NCI-H2227 treated with DMSO at 0.1 percent for 48 hours (cell line): ENCODE results near the gene RILPL1.
"Not testable (repeated sequence)": the region's sequence is repeated elsewhere in the genome, so short reads cannot be mapped to it uniquely, and the experiment has no call there.

Experiments
- DNase-seq: peaks from one replicate; lab custom pipeline; 2025; lab: John Stamatoyannopoulos, UW

Gene RILPL1

GRCh38 chr12:123465084-123465483 is 68.4 kb downstream of the RILPL1 start:
- no peak for DNase-seq

- not testable (repeated sequence) for DNase-seq
These were observed 70.3 kb downstream of the RILPL1 start for GRCh38 chr12:123463174-123463573.

- peak; percentile 94 for DNase-seq
These were observed 75.3 kb downstream of the RILPL1 start, which contains the start of gene SNRNP35 for GRCh38 chr12:123457980-123458779. TSS of gene SNRNP35 (plus strand) at chr12:123458139. CDS start at chr12:123465541, 7,402 bp downstream.

GRCh38 chr12:123453165-123453564 is 80.4 kb downstream of the RILPL1 start:
- DNase-seq, result no peak

- not testable (repeated sequence) for DNase-seq
These were observed 81.3 kb downstream of the RILPL1 start for GRCh38 chr12:123452276-123452550.

- no peak for DNase-seq
These were observed 82.9 kb downstream of the RILPL1 start for GRCh38 chr12:123450636-123451035.

- DNase-seq, result no peak
These were observed 83.7 kb downstream of the RILPL1 start for GRCh38 chr12:123449856-123450255.

GRCh38 chr12:123449249-123449733 is 84.2 kb downstream of the RILPL1 start:
- DNase-seq, result no peak

- no peak for DNase-seq
These were observed 87.2 kb downstream of the RILPL1 start for GRCh38 chr12:123446333-123446713.

- DNase-seq, result no peak
These were observed 87.9 kb downstream of the RILPL1 start for GRCh38 chr12:123445388-123446332.

- no peak for DNase-seq
These were observed 89.2 kb downstream of the RILPL1 start for GRCh38 chr12:123444092-123445026.

- DNase-seq, result no peak
These were observed 90.7 kb downstream of the RILPL1 start for GRCh38 chr12:123442774-123443173.

GRCh38 chr12:123441523-123442164 is 91.9 kb downstream of the RILPL1 start:
- DNase-seq, result no peak

- peak; percentile 23 for DNase-seq
These were observed 97.2 kb downstream of the RILPL1 start, which contains the start of gene RILPL2 for GRCh38 chr12:123436017-123436964. TSS of gene RILPL2 (minus strand) at chr12:123436684. CDS start at chr12:123436420, 264 bp downstream.

- no peak for DNase-seq
These were observed 97.9 kb downstream of the RILPL1 start for GRCh38 chr12:123435636-123436016.

GRCh38 chr12:123433615-123434014 is 99.9 kb downstream of the RILPL1 start:
- DNase-seq, result no peak

- DNase-seq, result not testable (repeated sequence)
These were observed 101.3 kb downstream of the RILPL1 start for GRCh38 chr12:123431951-123432817.

GRCh38 chr12:123429101-123429500 is 104.4 kb downstream of the RILPL1 start:
- DNase-seq, result not testable (repeated sequence)

GRCh38 chr12:123428591-123428990 is 104.9 kb downstream of the RILPL1 start:
- DNase-seq, result no peak
